ENCODE results near the gene ATIC.
"Not testable (repeated sequence)": the region's sequence is repeated elsewhere in the genome, so short reads cannot be mapped to it uniquely, and the experiment has no call there.

The ATIC gene

GRCh38 chr2:215290980-215291599, 20.8 kb upstream of the ATIC start:
- no peaks in the 10 kb centered on the region for H3K79me2 ChIP-seq (ENCODE audit: insufficient read depth, low read length)
- H4K20me1 ChIP-seq (ENCODE audit: insufficient read depth, low read length, poor library complexity, severe bottlenecking) = no peaks in the 10 kb centered on the region
- H3K9ac ChIP-seq (ENCODE audit: low read depth, low read length, poor library complexity, severe bottlenecking) = no peak overlapping the region
- H3K4me1 ChIP-seq (ENCODE audit: insufficient read depth, low read length, poor library complexity, severe bottlenecking) = no peaks in the 10 kb centered on the region
- no peaks in the 10 kb centered on the region for H3K27me3 ChIP-seq (ENCODE audit: insufficient read depth, low read length, poor library complexity, severe bottlenecking)
- H3K9me2 ChIP-seq (replicated peaks; ENCODE audit: low read depth, low read length) = no peaks in the 10 kb centered on the region
- no peaks in the 10 kb centered on the region for H3F3A ChIP-seq (ENCODE audit: low read depth)
- no peak overlapping the region for H3K4me2 ChIP-seq (ENCODE audit: low read depth, low read length, poor library complexity, severe bottlenecking)
- no peaks in the 10 kb centered on the region for H3K9me3 ChIP-seq (ENCODE audit: insufficient read depth, low read depth, low read length)
- H3K36me3 ChIP-seq (ENCODE audit: insufficient read depth, low read length) = no peaks in the 10 kb centered on the region
- no peak overlapping the region for H3K4me3 ChIP-seq (ENCODE audit: low read length, poor library complexity, severe bottlenecking)
- no peak overlapping the region for H2AFZ ChIP-seq (ENCODE audit: low read length)
- no peak for TF ChIP-seq EZH2phosphoT487 (IDR thresholded peaks at IDR 0.05; ENCODE audit: borderline replicate concordance)
- no peak for TF ChIP-seq CTCF (conservative IDR thresholded peaks at IDR 0.05; ENCODE audit: low read length)

GRCh38 chr2:215293879-215294278, 18.0 kb upstream of the ATIC start:
- no peak for TF ChIP-seq EZH2phosphoT487 (IDR thresholded peaks at IDR 0.05; ENCODE audit: borderline replicate concordance)
- Histone ChIP-seq H4K20me1 (ENCODE audit: insufficient read depth, low read length, poor library complexity, severe bottlenecking) (no peaks in the 10 kb centered on the region), H3K4me1 (ENCODE audit: insufficient read depth, low read length, poor library complexity, severe bottlenecking) (no peaks in the 10 kb centered on the region), H3K4me3 (ENCODE audit: low read length, poor library complexity, severe bottlenecking) (no peak overlapping the region), H3F3A (ENCODE audit: low read depth) (no peaks in the 10 kb centered on the region), H3K4me2 (ENCODE audit: low read depth, low read length, poor library complexity, severe bottlenecking) (no peak overlapping the region), H2AFZ (ENCODE audit: low read length) (no peak overlapping the region), H3K9me2 (replicated peaks; ENCODE audit: low read depth, low read length) (no peaks in the 10 kb centered on the region), H3K9ac (ENCODE audit: low read depth, low read length, poor library complexity, severe bottlenecking) (no peak overlapping the region), H3K27me3 (ENCODE audit: insufficient read depth, low read length, poor library complexity, severe bottlenecking) (no peaks in the 10 kb centered on the region), H3K79me2 (ENCODE audit: insufficient read depth, low read length) (no peaks in the 10 kb centered on the region), H3K9me3 (ENCODE audit: insufficient read depth, low read depth, low read length) (no peaks in the 10 kb centered on the region), H3K36me3 (ENCODE audit: insufficient read depth, low read length) (no peaks in the 10 kb centered on the region)

GRCh38 chr2:215299337-215299859, 12.5 kb upstream of the ATIC start:
- H3K9me3 ChIP-seq (ENCODE audit: insufficient read depth, low read depth, low read length) = 0 out of 2 replicates have a peak, but pooled peaks cover 5% of the 10 kb centered on the region
- H3F3A ChIP-seq (ENCODE audit: low read depth) = no peaks in the 10 kb centered on the region
- no peaks in the 10 kb centered on the region for H4K20me1 ChIP-seq (ENCODE audit: insufficient read depth, low read length, poor library complexity, severe bottlenecking)
- no peak overlapping the region for H2AFZ ChIP-seq (ENCODE audit: low read length)
- H3K79me2 ChIP-seq (ENCODE audit: insufficient read depth, low read length) = no peaks in the 10 kb centered on the region
- H3K27me3 ChIP-seq (ENCODE audit: insufficient read depth, low read length, poor library complexity, severe bottlenecking) = no peaks in the 10 kb centered on the region
- H3K9me2 ChIP-seq (replicated peaks; ENCODE audit: low read depth, low read length) = no peaks in the 10 kb centered on the region
- H3K36me3 ChIP-seq (ENCODE audit: insufficient read depth, low read length) = no peaks in the 10 kb centered on the region
- no peaks in the 10 kb centered on the region for H3K4me1 ChIP-seq (ENCODE audit: insufficient read depth, low read length, poor library complexity, severe bottlenecking)
- no peak overlapping the region for H3K4me2 ChIP-seq (ENCODE audit: low read depth, low read length, poor library complexity, severe bottlenecking)
- no peak overlapping the region for H3K9ac ChIP-seq (ENCODE audit: low read depth, low read length, poor library complexity, severe bottlenecking)
- no peak for TF ChIP-seq CTCF (conservative IDR thresholded peaks at IDR 0.05; ENCODE audit: low read length)
- TF ChIP-seq EZH2phosphoT487 (IDR thresholded peaks at IDR 0.05; ENCODE audit: borderline replicate concordance) = no peak
- H3K4me3 ChIP-seq (ENCODE audit: low read length, poor library complexity, severe bottlenecking) = no peak overlapping the region

GRCh38 chr2:215301994-215302393, 9.9 kb upstream of the ATIC start:
- Histone ChIP-seq H4K20me1 (ENCODE audit: insufficient read depth, low read length, poor library complexity, severe bottlenecking) (no peaks in the 10 kb centered on the region), H3K9ac (ENCODE audit: low read depth, low read length, poor library complexity, severe bottlenecking) (no peak overlapping the region), H3K4me1 (ENCODE audit: insufficient read depth, low read length, poor library complexity, severe bottlenecking) (no peaks in the 10 kb centered on the region), H3K27me3 (ENCODE audit: insufficient read depth, low read length, poor library complexity, severe bottlenecking) (no peaks in the 10 kb centered on the region), H3K4me2 (ENCODE audit: low read depth, low read length, poor library complexity, severe bottlenecking) (no peak overlapping the region), H3K4me3 (ENCODE audit: low read length, poor library complexity, severe bottlenecking) (no peak overlapping the region), H3F3A (ENCODE audit: low read depth) (no peaks in the 10 kb centered on the region), H3K9me2 (replicated peaks; ENCODE audit: low read depth, low read length) (no peaks in the 10 kb centered on the region), H2AFZ (ENCODE audit: low read length) (no peak overlapping the region), H3K79me2 (ENCODE audit: insufficient read depth, low read length) (no peaks in the 10 kb centered on the region), H3K36me3 (ENCODE audit: insufficient read depth, low read length) (no peaks in the 10 kb centered on the region), H3K9me3 (ENCODE audit: insufficient read depth, low read depth, low read length) (0 out of 2 replicates have a peak, but pooled peaks cover 5% of the 10 kb centered on the region)
- TF ChIP-seq CTCF (conservative IDR thresholded peaks at IDR 0.05; ENCODE audit: low read length) (no peak), EZH2phosphoT487 (IDR thresholded peaks at IDR 0.05; ENCODE audit: borderline replicate concordance) (no peak)

- H3F3A ChIP-seq (ENCODE audit: low read depth); H3K9me2 ChIP-seq (replicated peaks; ENCODE audit: low read depth, low read length): not testable (repeated sequence)
- H3K79me2 ChIP-seq (ENCODE audit: insufficient read depth, low read length) = peaks cover 64% of the 10 kb centered on the region
Observed at GRCh38 chr2:215311259-215311624, 617 bp upstream of the ATIC start.

More at GRCh38 chr2:215311259-215311624, 617 bp upstream of the ATIC start:
- Histone ChIP-seq H3K9ac (ENCODE audit: low read depth, low read length, poor library complexity, severe bottlenecking) (peak overlapping the region; percentile 97), H3K4me3 (ENCODE audit: low read length, poor library complexity, severe bottlenecking) (peak overlapping the region; percentile 99), H3K4me2 (ENCODE audit: low read depth, low read length, poor library complexity, severe bottlenecking) (peak overlapping the region; percentile 67), H2AFZ (ENCODE audit: low read length) (peak overlapping the region; percentile 93), H3K4me1 (ENCODE audit: insufficient read depth, low read length, poor library complexity, severe bottlenecking) (peaks cover 21% of the 10 kb centered on the region)
- H4K20me1 ChIP-seq (ENCODE audit: insufficient read depth, low read length, poor library complexity, severe bottlenecking); H3K36me3 ChIP-seq (ENCODE audit: insufficient read depth, low read length); H3K9me3 ChIP-seq (ENCODE audit: insufficient read depth, low read depth, low read length); H3K27me3 ChIP-seq (ENCODE audit: insufficient read depth, low read length, poor library complexity, severe bottlenecking): not testable (repeated sequence)
